Coronary artery (tissue), 2 donors: ENCODE measurements around the gene SLC44A5.
A peak's percentile ranks its signal among the peaks of the same experiment; 100 is the strongest.
"Not testable (repeated sequence)": the region's sequence is repeated elsewhere in the genome, so short reads cannot be mapped to it uniquely, and the experiment has no call there.

Experiments
- DNase-seq: peaks from one replicate; pipeline ENCODE4 v3.0.0-alpha.2; 2017; ENCODE audit warnings: low spot score
- H3K27ac ChIP-seq, 2 donors: fragments of 200-600 bp; sonication (generic); one replicate each; pipeline ENCODE4 v1.5.1; 2016 to 2019
- H3K4me3 ChIP-seq: fragments of 200-600 bp; sonication (generic); 2 replicates; pipeline ENCODE4 v1.5.1; 2016; ENCODE audit warnings: mild to moderate bottlenecking, moderate library complexity
- CTCF ChIP-seq: fragments of 200-600 bp; sonication (generic); IDR thresholded peaks from one replicate; pipeline ENCODE4 v1.5.1; 2019; ENCODE audit warnings: antibody characterized with exemption

The SLC44A5 gene

GRCh38 chr1:75614399-75614756, 3.5 kb upstream of the SLC44A5 start:
- no peak for TF ChIP-seq CTCF
- no peak overlapping the region for H3K27ac ChIP-seq
- DNase-seq = no peak
- peak overlapping the region; percentile 77 for H3K4me3 ChIP-seq

DNA sequence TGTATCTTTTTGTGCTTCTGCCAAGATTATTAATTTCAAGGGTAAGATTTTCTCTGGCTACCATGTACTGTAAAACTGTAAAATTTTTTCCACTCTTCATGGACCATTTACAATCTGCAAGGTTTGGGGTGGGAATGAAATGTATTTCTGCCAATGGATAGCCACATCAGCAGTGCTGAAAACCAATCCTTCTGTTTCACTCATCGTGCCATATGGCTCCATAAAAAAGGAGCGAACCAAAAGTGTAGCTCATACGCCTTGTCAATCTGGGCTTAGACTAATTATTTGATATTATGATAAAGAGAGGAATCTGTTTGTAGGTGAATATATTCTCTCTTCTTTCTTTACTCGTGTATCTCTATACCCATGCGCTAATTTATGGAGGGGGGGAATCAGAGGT, 3.0 kb upstream of the SLC44A5 start:
- no peak for TF ChIP-seq CTCF
- DNase-seq = no peak
- Histone ChIP-seq H3K4me3 (no peak overlapping the region), H3K27ac (no peak overlapping the region)

- Histone ChIP-seq H3K4me3 (no peak overlapping the region), H3K27ac (no peak overlapping the region)
- no peak for TF ChIP-seq CTCF
- DNase-seq = no peak
Measured at GRCh38 chr1:75612976-75613375, 2.1 kb upstream of the SLC44A5 start.

GRCh38 chr1:75602486-75602885, 8.4 kb downstream of the SLC44A5 start:
- no peak for DNase-seq
- H3K4me3 ChIP-seq = no peak overlapping the region
- H3K27ac ChIP-seq = no peak overlapping the region
- no peak for TF ChIP-seq CTCF

DNA sequence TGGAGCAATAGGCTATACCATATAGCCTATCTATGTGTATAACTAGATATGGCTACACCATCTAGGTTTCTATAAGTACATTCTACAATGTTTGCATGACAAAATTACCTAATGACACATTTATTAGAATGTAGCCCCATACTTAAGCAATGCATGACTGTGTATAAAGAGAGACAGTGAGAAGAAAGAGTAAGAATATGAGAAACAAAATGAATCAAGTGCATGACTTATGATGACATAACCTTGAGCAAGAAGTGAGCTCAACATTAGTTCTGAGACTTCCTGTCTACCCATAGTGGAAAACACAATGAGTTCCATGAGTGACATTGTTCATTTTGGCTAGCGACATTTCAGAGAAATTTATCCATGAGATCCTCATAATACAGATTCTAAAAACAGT, 10.1 kb downstream of the SLC44A5 start:
- DNase-seq = no peak
- no peak for TF ChIP-seq CTCF
- no peak overlapping the region for H3K27ac ChIP-seq
- no peak overlapping the region for H3K4me3 ChIP-seq

DNA sequence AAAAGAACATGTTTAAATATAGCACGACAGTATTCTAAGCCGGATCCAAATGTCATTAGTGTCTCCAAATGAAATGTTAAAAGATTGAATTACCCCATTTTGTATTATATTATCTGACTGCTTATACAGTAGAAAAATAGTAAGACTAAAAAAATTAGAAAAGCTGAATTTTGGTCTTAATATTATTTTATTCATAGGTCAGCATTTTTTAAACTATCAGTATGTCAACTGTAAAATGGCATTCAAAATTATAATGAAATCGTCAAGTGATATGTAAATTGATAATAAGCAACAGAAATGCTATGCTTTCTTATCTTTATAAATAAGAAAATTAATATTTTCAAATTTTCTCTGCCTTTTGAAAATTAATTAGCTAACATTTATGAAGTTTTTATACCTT, 16.6 kb downstream of the SLC44A5 start:
- no peak for DNase-seq
- TF ChIP-seq CTCF = no peak
- H3K4me3 ChIP-seq = no peak overlapping the region
- H3K27ac ChIP-seq = no peak overlapping the region

GRCh38 chr1:75593457-75593856, 17.5 kb downstream of the SLC44A5 start:
- not testable (repeated sequence) for DNase-seq, H3K4me3 ChIP-seq, H3K27ac ChIP-seq

DNA sequence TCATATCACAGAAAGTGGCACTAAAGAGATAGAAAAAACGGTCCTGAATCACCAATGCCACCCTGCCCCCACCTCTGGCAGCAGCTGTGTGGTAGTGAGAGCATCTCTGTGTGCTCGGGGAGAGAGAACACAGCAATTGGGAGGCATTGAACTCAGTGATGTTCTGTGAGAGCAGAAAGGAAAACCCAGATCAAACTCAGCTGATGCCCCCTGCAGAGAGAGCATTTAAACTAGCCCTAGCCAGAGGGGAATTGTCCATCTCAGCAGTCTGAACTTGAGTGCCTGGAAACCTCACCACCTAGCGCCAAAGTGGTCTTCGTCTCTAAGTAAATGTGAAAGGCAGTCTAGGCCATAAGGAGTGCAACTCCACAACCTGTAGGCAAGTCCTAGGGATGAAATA, 21.3 kb downstream of the SLC44A5 start:
- no peak for DNase-seq
- no peak overlapping the region for H3K27ac ChIP-seq
- H3K4me3 ChIP-seq = no peak overlapping the region
- no peak for TF ChIP-seq CTCF
